Activated CD4-positive, alpha-beta T cell treated with anti-CD3 and anti-CD28 coated beads for 24 hours (primary cell): ENCODE results near the gene RTTN.

Experiments
- DNase-seq, 2 donors: peaks; one replicate each; pipeline ENCODE4 v3.0.0-alpha.2; 2020; ENCODE audit warnings: low read depth in 2 of 2

RTTN gene

DNA sequence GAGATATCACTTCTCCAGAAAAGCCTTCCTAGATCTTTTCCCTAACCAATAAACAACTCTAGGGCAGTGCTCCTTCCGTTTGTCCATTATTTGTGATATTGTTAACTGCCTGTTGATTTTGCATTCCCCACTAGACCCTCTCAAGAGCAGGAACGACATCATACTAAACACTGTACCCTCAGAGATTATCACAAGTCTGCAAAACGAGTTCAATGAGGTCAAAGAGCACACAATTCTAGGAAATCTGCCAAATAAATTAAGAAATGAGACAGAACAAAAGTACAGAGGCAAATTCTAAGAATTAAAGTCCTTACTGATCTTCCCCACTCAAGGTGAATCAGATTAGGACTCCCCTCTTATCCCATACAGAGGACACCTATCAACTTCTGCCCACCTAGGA lies 7.6 kb downstream of the RTTN start:
- DNase-seq = no peak

DNA sequence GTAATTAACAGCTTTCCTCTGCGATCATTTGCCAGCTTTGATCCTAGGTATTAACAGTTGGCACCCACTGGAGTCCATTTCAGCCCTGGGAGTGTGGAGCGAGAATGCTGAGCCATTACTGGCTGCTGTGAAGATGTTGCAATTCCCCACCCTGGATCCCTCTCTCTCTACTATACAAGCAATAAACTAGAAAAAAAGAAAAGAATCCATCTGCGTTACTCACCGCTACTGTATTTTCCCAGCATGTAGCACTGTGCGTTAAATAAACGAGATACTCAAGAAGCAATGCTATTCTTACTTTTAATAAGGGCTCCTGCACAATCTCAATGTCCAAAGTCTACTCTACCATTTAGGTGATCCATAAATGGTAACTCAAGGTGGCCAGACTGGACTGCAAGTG lies 8.5 kb downstream of the RTTN start:
- no peak for DNase-seq

DNA sequence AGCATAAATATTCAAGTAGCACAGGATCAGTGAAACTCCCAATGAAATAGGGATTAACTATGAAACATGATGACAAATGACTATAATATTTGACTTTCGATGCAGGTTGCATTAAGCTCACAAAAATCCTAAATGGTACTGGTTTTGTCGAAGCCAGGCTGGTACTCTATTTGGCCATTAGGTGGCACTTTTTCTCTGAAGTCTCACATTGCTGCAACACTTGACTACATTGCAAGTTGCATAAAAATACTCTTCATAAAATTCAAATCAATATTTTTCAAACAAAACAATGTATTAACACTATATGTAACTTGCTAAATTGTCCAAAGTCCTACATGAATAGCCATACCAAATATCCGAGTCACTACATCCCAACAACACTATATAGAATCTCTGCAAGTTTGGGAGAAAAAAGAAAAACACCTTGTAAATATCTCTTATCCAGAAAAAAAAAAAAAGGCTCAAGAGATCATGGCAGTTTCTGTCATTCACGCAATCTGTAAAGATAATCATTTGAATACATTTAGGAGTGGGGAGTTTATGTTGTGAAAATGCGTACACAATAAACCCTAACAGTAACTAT lies 9.5 kb downstream of the RTTN start:
- no peak for DNase-seq

DNA sequence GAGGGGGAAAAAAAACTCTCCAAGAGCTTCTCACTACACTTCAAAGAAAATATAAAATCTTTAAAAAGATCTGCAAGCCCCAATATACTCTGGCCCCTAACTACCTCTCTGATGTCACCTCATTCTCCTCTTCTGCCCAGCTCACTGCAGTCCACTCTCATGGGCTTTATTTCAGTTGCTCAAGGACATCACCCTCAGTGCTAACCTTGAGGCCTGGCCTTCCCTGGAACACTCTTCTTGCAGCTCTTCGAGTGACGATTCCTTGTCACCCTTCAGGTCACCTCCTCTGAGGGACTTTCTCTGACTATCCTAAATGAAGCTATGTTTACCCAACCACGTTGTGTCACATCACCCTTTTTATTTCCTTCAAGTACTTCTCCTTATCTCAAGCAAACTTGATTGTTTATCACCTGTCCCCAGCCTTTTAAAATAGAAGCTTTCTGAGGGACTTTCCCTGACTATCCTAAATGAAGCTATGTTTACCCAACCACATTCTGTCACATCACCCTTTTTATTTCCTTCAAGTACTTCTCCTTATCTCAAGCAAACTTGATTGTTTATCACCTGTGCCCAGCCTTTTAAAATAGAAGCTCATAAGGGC lies 10.4 kb downstream of the RTTN start:
- no peak for DNase-seq

DNA sequence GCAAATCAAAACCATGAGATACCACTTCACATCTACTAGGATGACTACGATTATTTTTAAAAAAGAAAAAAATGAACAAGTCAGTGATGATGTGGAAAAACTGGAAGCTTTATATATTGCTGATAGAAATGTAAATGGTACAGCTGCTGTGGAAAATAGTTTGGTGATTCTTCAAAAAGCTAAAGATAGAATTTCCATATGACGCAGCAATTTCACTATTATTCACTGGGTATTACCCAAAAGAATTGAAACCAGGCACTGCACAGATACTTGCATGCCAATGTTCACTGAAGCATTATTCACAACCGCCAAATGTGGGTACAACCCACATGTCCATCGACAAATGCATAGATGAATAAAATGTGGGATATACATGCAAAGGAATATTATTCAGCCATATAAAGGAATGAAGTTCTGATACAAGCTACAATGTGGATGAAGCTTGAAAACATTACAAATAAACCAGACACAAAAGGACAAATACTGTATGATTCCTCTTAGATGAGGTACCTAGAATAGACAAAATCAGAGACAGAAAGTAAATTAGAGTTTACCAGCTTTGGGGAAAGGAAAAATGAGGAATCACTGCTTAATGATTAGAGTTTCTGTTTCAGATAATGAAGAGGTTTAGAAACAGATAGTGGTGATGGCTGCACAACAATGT lies 11.1 kb downstream of the RTTN start:
- DNase-seq = no peak

DNA sequence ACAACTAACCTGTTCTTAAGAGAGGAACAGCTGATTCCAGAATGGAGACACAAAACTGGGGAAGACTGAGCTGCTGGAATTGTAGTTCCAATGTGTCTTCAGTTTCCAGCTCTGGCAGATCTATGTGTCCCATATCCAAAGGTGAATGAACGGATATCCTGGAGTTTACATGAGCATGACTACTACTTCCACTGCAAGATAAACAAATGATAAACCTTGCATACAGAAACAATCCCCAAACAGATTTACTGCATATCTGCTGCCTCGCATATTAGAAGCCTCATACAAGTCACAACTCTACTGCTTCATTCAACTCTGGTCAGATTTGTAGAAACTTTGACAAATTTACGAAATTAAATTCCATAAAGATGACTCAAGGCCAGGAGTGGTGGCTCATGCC lies 15.0 kb downstream of the RTTN start:
- no peak for DNase-seq

DNA sequence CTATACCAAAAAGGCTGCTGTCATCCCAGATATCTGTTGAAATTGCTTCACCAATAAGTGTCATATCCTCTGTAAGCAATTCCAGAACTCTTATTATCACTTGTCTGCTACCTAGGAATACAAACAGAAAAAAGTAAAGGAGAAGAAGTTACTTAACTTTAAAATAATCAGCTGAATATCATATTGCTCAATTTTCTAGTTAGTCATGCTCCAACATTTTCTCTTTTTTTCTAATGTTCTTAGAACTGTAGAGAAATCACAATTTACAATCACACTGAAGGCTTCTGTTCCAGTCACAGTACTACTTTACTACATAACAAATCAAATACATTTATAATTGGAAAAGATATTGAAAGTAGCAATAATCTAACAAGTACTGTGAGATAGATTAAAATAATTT lies 17.4 kb downstream of the RTTN start:
- DNase-seq = no peak

DNA sequence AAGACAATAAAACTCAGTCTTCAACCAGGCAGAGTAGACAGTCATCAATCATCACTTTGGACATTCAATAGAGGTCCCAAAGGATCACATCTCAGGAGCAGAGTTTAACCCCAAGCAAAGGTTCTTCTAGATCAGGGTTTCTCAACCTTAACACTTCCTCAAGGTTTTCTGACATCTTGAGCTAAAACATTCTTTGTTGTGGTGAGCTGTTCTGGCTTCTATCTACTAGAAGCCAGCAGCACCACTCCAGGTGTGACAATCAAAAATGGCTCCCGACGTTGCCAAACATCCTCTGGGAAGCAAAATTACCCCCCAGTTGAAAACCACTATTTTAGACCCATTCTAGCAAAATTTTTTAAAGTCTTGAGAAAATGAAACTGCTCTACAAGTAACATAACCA lies 22.0 kb downstream of the RTTN start:
- no peak for DNase-seq

DNA sequence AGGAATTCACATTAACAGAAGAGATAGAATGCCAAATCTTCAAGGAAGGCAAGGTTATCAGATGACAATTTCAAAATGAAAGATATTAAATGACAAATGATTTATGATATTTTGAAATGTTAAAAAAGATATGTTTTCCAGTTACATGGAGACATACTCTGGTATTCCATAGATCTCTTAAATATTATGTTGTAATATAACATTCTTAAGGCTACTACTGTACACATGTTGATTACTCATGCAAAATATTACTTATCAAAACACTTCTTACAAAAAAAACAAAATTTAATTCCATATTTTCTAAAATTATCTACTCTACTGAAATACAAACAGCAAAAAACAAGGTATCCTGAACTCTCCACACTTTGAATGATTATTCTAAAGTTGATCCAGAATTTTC lies 22.9 kb downstream of the RTTN start:
- no peak for DNase-seq

DNA sequence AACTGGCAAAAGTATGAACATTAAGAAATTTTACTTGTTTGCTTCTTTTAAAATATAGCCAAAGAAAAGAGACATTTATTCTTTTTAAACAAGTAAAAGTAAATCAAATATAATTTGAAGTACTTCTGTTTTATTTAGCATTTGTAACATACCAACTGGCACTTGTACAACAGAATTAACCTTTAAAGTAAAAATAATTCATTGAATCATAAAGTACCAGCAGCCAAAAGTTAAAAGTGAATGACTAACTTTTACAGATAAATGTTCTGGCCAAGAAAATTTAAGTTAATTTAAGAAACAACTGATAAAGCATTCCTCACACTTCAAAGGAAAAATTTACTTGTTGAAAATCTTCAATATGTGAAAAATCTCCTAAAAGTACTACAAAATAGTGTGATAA lies 23.8 kb downstream of the RTTN start:
- no peak for DNase-seq

DNA sequence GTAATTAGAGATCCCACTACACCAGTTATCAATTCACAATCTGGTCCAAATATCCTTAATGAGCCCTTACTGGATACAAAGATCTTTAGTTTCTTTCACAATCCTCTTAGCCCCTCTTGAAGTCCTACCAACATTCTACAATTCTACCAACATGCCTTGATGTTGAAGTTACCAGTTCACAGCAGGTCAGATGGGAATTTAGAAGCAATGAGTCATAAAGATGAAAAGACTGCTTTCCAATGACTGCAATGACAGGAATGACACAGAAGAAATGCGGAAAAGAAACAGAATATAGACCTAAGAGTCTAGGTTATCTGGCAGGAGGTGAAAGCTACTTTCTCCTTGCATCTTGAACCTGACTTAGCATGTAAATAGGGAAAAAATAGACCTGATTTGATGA lies 24.5 kb downstream of the RTTN start:
- no peak for DNase-seq

DNA sequence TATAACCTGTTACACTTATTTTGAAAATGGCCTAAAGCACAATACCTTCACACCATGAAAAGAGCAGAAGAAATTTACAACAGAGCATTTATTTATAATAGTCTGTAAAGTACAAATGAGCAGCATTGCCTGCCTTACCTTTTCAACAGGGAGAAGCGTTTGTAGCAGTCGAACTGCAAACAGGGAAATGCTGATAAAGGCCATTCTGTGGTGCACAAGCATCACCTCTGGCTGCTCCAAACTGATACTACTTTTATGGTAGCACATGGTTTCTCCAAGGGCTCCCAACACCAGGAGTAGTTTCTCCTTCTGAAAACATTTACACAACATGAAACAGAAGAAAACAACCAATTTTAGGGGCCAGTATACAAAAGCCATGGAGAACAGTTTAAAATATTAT lies 28.9 kb downstream of the RTTN start:
- no peak for DNase-seq

DNA sequence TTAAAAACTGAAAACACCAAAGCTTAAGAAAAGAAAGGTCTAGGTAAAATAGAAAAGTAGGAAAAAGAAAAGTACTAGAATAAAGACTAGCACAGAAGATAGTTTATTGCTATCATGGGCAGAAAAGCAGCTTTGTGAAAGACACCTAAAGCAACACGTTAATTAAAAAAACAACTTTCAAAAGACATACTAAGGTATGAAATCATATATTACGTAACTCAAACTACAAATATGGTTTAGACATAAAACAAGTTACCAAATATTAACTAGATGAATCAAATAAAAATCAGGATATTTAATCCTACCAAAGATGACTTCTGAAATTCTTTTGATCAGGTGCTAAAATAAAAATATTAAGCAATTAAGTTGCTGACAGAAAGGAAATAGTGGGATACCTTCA lies 30.3 kb downstream of the RTTN start:
- no peak for DNase-seq

DNA sequence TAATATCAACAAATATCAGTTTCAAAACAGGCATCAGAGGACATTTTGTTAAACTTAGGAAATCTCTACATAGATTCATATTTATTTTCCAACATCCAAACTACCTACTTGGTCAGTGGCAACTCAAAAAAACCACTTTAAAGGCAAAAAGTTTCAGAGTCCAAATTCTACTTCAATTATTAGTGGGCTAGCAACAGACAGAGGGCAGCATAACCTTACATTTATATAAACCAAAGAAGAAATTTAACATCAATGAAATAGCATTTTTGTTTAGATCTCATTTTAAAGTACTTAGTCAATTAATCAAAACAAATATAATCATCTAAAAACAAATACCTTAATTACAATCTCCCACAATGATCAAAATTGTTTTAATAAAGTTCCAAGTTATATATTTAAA lies 33.3 kb downstream of the RTTN start:
- DNase-seq = no peak

DNA sequence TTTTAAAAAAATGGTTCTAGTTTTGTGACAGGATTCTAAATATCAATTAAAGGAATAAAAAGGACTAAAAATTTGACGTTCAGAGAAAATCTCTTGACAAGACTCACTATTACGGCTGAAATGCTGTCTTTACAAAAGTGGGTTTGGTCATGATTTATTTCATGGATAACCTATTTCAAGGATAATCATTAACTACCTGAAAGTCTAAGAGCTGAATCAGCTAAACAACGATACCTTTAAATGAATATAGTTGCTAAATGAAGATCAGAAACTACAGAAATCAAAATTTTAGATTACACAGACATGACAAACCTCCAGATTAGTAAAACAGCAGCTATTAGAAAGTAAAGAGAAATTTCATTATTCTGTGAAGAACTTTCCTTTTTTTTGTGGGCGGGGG lies 35.7 kb downstream of the RTTN start:
- DNase-seq = no peak

DNA sequence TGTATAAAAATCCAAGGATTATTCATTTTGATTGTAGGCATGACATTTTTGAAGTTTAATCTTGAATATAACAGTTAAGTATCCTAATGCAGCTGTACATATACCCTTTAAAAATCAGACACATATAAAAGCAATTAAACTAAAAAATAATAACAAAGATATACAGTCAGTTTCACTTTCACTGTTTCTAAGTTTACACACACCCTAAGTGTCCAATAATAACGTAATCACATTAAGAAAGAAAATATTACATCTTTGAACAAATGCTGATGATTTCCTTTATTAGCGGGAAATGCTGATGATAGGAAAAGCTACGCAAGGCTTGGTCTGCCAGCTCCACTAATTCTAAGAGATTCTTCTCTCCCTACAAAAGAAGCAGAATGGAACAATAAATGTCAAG lies 38.8 kb downstream of the RTTN start:
- DNase-seq = no peak

DNA sequence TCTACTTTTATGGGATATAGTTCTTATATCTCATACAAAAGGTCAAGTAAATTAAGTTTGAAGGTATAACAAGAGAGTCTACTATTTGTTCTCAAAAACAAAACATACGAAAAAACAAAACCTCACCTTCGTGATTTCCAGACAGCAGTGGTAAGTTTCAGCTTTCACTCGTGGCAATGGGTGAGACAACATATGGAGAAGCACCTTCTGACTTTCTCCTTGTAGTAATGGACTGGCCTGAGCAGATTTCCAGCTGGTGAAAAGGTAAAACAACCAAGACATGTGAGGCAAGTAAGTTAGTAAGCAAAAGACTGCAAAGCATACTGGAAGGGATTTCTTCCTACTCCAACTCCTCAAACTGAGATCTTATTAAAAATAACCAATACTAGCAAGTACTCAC lies 39.6 kb downstream of the RTTN start:
- DNase-seq = no peak

DNA sequence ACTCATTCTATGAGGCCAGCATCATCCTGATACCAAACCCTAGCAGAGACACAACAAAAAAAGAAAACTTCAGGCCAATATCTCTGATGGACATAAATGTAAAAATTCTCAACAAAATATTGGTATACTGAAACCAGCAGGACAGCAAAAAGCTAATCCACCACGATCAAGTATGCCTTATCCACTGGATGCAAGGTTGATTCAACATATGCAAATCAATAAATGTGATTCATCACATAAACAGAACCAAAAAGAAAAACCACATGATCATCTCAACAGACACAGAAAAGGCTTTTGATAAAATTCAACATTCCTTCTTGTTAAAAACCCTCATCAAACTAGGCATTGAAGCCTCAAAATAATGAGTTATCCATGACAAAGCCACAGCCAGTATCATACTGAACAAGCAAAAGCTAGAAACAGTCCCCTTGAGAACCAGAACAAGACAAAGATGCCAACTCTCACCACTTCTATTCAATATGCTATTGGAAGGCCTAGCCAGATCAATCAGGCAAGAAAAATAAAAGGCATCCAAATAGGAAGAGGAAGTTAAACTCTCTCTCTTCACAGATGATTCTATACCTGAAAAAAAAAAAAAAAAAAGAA lies 45.3 kb downstream of the RTTN start:
- DNase-seq = no peak

DNA sequence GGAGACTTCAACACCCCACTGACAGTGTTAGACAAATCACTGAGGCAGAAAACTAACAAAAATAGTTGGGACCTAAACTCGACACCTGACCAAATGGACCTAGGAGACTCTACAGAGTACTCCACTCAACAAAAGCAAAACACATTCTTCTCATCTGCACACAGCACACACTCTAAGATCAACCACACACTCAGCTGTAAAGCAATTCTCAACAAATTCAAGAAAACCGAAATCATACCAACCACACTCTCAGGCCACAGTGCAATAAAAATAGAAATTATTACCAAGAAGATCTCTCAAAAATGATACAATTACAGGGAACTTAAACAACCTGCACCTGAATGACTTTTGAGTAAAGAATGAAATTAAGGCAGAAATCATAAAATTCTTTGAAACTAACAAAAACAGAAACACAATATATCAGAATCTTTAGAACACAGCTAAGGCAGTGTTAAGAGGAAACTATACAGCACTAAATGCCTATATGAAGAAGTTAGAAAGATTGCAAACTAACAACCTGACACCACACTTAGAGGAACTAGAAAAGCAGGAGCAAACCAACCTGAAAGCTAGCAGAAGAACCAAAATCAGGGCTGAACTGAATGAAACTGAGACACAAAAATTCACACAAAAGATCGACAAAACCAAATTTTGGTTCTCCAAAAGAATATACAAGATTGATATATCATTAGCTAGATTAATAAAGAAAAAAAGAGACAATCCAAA lies 46.3 kb downstream of the RTTN start:
- no peak for DNase-seq

DNA sequence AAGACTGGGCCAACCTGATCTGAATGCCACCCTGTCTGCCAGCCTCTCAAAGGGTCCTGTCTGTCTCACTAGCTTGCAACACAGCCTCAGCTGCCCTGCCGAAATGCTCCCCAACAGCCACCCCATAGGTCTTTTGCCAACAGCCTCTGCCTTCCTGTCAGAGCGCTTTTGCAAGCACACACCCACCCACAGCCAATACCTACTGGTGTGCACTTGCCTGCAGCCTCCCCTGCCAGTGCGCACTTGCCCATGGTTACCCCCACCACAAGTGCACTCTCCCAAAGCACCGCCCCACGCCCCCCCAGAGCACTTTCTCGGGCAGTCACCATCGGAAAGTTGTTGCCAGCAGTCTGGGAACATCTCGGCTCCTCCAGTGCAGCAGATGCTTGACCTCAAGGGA lies 48.6 kb downstream of the RTTN start:
- DNase-seq = no peak

DNA sequence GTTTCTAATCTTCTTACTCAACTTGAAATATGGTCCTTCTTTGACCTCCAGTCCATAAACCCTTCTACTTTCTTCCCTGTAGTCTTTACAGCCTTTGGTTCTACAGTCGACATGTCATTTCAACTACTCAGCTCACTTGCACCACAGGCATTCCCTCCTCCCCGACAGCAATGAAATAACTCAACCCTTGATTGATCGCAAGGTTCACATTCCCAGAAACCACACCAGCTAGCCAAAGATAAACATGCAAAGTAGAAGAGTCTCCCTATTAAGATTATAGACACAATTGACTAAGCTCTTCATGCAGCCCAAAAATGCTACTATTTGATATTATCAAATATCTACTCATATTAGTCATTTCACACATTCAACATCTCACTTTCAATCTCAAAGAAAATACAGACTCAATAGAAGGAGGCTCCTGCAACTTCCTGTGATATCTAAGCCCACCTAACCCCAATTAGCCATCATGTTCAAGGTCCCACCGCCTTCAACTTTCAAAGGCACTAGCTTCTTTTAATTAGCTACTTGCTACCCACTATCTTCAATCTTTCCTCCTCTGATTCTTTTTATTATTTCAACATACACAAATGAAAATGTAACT lies 50.8 kb downstream of the RTTN start:
- DNase-seq = no peak

DNA sequence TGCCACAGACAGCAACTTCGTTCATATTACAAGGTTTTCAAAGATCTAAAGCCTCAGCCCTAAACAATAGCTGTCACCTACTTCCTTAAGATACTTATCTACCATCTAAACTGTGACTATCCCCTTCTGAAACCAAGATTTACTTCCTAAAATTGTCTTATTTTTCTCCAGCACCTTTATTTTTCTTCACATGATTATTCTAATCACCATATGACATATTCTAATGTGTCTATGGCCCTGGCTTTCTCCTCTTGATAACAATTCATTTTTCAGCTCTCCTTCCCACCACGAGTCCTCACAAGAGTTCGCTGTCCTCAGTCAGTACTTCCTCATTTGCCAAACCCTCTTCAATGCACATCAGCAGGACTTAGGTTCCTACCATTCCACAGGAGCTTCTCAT lies 53.9 kb downstream of the RTTN start:
- DNase-seq = no peak
